Fibroblast of the aortic adventitia (primary cell): Measurements from ENCODE around the gene PAM. TPM values are rescaled to one million over a fixed set of nuclear protein-coding genes. Genes with fewer than 3 reads are reported as not detected.
A peak's percentile ranks its signal among the peaks of the same experiment; 100 is the strongest.
"Not testable (repeated sequence)": the region's sequence is repeated elsewhere in the genome, so short reads cannot be mapped to it uniquely, and the experiment has no call there.

Experiments
- DNase-seq: peaks from one replicate; pipeline ENCODE4 v3.0.0-alpha.2; 2010; ENCODE audit warnings: low read depth
- H3K4me3 ChIP-seq: 2 replicates; pipeline ENCODE4 v1.5.1; 2011; ENCODE audit warnings: low read depth, mild to moderate bottlenecking, control low read depth, low read length, moderate library complexity
- total RNA-seq: library from RNA; depleted of rRNA; stranded (reverse); fragments of >200 nt; gene quantifications from 2 replicates; pipeline ENCODE4 v1.2.3, GENCODE V29; 2012; ENCODE audit warnings: low replicate concordance
- TF ChIP-seq, protein P1 (sequence below): IDR thresholded peaks from 2 replicates; pipeline ENCODE4 v1.5.1; 2011; ENCODE audit warnings: mild to moderate bottlenecking, low read length, control low read depth, inconsistent platforms; ENCODE audit not compliant: insufficient read depth

PAM gene
- total RNA-seq, 1 donor, result 528 TPM

- TF ChIP-seq, protein P1, sequence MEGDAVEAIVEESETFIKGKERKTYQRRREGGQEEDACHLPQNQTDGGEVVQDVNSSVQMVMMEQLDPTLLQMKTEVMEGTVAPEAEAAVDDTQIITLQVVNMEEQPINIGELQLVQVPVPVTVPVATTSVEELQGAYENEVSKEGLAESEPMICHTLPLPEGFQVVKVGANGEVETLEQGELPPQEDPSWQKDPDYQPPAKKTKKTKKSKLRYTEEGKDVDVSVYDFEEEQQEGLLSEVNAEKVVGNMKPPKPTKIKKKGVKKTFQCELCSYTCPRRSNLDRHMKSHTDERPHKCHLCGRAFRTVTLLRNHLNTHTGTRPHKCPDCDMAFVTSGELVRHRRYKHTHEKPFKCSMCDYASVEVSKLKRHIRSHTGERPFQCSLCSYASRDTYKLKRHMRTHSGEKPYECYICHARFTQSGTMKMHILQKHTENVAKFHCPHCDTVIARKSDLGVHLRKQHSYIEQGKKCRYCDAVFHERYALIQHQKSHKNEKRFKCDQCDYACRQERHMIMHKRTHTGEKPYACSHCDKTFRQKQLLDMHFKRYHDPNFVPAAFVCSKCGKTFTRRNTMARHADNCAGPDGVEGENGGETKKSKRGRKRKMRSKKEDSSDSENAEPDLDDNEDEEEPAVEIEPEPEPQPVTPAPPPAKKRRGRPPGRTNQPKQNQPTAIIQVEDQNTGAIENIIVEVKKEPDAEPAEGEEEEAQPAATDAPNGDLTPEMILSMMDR, result no peak
- no peak overlapping the region for H3K4me3 ChIP-seq
- no peak for DNase-seq
These were observed 148.2 kb downstream of the PAM start for GRCh38 chr5:102903074-102903871.

GRCh38 chr5:102905056-102905455 is 150.0 kb downstream of the PAM start:
- no peak for DNase-seq
- no peak overlapping the region for H3K4me3 ChIP-seq
- TF ChIP-seq, protein P1, result no peak

- not testable (repeated sequence) for H3K4me3 ChIP-seq, DNase-seq
These were observed 152.0 kb downstream of the PAM start for GRCh38 chr5:102907099-102907498.

DNA sequence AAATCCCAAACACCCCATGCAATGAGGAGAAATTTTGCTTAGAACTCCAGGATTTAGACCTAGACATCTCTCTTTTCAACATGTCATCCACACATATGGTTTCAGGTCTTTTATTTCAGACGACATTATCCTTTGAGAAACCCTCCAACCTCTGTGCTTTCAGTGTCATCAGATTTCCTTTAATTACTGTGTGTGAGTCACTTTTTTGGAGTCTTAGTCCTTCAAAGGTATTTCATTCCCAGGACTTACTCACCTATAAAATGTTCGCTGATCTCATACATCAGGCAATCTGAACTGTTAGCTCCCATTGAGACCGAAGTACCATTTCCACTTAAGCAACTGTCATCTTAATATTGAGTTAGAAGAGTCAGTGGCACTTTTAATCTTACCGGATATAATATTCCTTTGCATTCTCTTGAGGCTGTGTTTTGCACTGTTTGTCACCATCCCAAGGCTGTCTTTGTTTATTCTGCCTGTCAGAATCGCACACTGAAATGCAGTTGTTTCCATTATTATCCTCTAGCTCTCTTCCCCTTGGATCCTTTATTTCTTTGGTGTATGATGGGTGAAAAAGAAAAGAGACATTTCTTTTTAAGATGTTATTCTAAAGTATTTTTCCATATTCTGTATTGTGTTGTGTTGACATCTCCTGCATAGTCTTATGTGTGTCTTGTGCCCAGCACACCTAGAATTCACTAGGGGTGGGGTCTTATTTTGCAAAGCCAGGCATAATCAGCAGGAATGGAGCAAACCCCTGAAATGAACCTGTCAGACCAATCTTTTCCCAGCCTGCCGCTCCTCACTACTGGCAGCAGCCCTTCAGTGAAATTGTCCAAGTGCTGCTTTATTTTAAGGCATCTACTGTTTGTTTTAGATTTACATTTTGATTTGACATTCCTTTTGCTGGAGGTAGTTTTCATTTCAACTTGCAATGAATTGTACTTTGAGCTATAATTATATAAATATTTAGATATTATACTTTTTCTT is 155.4 kb downstream of the PAM start:
- TF ChIP-seq, protein P1, result no peak
- peak; percentile 32 for DNase-seq
- H3K4me3 ChIP-seq, result no peak overlapping the region

DNA sequence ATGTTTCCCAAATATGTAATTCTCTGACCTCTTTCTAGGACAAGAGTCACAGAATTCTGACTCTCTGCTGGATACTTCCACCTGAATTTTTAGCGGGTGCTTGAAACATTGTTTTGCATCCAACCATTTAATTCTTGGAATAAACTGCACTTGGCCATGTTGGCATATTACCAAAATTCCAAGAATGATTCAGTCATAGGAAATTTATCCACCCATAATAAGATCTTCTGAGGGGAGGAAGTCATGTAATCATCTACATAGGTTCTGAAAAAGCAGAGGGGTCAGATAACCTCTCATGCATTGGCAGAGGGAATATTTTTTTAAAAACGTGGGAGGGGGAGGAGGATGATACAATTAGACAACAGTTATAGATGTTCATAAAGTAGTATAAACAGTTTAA is 156.9 kb downstream of the PAM start:
- H3K4me3 ChIP-seq, result no peak overlapping the region
- peak; percentile 88 for DNase-seq
- TF ChIP-seq, protein P1, result no peak

GRCh38 chr5:102916109-102916508 is 161.0 kb downstream of the PAM start:
- TF ChIP-seq, protein P1, result no peak
- peak; percentile 71 for DNase-seq
- no peak overlapping the region for H3K4me3 ChIP-seq
